GM18861 (cell line): Measurements from ENCODE around the gene FBLN7.
"Not testable (repeated sequence)": the region's sequence is repeated elsewhere in the genome, so short reads cannot be mapped to it uniquely, and the experiment has no call there.

ENCODE experiments used
- ATAC-seq: cut with Tn5 transposase; IDR thresholded peaks from one replicate; pipeline ENCODE4 v1.9.1; 2021; ENCODE audit not compliant: unreplicated experiment

Gene FBLN7, protein sequence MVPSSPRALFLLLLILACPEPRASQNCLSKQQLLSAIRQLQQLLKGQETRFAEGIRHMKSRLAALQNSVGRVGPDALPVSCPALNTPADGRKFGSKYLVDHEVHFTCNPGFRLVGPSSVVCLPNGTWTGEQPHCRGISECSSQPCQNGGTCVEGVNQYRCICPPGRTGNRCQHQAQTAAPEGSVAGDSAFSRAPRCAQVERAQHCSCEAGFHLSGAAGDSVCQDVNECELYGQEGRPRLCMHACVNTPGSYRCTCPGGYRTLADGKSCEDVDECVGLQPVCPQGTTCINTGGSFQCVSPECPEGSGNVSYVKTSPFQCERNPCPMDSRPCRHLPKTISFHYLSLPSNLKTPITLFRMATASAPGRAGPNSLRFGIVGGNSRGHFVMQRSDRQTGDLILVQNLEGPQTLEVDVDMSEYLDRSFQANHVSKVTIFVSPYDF

GRCh38 chr2:112138159-112139032, at the start of gene FBLN7:
FBLN7 (plus strand) TSS chr2:112138385; CDS start chr2:112138656, 271 bp downstream.
- no peak for ATAC-seq

DNA sequence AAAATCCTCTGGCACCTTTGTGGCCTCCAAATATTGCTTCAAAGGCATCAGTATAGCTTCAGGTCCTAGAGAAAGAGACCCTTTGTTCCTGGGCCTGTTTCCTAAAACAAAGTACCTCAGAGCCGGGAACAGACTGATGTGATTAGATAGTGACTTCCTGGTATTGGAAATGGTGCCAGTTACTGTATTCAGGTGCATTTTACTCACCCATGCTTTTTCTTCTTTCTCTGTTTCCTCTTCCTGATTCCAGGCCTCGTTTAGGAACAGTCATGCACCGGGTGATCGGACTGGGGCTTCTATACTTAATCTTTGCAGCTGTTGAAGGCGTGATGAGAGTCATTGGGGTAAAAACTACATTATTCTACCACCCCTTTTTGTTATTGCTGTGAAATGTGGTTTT, 48.8 kb upstream of the FBLN7 start:
- ATAC-seq = no peak

DNA sequence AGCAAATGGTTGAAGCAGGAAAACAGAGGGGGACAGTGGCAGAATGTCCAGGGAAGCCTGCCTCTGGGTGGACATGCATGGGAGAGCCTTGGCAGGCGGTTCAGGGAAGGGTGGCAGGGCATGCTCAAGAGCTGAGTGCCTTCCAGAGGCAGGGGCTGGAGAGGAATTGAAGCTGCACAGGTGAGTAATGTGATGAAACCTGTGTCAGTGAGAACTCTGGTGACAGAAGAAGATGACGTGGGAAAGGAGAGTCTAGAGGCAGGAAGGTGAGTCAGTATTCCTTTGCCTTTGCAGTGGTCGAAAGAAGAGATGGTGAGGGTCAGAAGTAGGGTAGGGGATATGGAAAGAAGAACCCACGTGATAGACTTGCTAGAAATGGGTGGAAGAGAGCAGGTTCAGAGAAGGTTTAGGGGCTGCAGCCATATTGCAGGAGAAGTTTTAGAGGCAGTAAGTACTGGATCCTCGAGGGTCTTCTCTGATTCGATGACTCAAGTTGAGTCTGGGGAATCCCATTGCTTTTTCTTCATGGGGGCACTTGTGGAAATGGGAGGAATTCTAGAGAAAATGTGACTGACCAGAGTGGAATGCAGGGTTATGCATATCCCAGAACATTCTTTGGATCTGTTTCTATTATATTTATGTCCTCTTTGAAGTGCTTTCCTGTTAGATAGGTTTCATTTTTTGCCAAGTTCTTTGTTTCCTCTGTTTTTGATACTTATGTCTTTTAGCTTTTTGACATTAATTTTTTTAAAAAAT, 45.7 kb upstream of the FBLN7 start:
- ATAC-seq = no peak

- no peak for ATAC-seq
These were observed 45.0 kb upstream of the FBLN7 start for GRCh38 chr2:112093216-112093615.

- no peak for ATAC-seq
These were observed 42.5 kb upstream of the FBLN7 start for GRCh38 chr2:112095681-112096080.

- ATAC-seq = no peak
These were observed 42.1 kb upstream of the FBLN7 start for GRCh38 chr2:112096098-112096497.

- no peak for ATAC-seq
These were observed 29.9 kb upstream of the FBLN7 start for GRCh38 chr2:112108178-112108832.

DNA sequence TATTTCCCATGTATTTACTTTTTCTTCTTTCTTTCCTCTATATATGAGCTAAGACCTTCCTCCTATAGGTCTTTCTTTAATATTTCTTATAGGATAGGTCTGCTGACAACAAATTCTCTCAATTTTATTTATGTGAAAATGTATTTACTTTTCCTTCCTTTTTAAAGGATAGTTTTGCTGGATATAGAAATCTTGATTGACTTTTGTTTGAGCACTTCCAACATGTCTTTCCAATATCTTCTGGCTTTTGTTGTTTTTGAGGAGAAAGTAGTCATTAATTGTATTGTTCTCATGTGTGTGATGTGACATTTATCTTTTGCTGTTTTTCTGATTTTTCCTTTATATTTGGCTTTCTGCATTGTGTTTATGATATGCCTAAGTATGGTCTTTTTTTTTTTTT, 28.9 kb upstream of the FBLN7 start:
- no peak for ATAC-seq

DNA sequence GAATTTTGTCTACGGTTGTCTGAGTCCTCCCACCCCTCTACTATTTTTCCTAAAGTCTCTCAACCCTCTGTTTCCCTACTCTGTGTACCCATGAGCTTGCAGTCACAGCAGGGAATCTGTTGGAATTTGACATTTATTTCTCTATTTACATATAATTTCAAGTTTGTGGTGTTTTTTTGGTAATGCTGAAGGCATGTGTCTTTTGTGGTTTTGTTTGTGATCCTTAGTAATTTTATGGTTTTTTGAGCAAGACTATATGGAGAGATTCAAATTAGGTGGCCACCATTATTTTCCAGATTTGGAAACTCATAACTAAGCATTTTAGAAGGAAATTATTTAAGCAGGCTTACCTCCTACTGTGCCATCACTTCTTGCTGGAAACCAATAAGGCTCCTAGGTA, 27.2 kb upstream of the FBLN7 start:
- no peak for ATAC-seq

DNA sequence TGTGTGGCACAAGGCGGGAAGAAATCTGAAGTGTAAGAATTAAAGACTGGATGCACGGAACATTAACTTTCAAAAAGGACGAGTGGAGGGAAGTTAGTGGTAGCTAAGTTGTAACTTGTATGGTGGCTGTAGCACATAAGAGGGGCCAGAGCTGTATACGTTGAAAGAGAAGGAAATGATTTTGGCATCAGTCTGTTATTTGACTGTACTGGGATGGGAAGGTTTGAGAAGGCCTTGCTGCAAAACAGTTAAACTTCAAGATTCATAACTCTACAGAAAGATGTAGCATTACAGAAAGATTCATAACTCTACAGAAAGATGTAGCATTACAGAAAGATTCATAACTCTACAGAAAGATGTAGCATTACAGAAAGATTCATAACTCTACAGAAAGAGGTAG, 24.8 kb upstream of the FBLN7 start:
- not testable (repeated sequence) for ATAC-seq

- no peak for ATAC-seq
These were observed 20.0 kb upstream of the FBLN7 start for GRCh38 chr2:112118148-112118547.

- ATAC-seq = no peak
These were observed 16.4 kb upstream of the FBLN7 start for GRCh38 chr2:112121682-112122254.

DNA sequence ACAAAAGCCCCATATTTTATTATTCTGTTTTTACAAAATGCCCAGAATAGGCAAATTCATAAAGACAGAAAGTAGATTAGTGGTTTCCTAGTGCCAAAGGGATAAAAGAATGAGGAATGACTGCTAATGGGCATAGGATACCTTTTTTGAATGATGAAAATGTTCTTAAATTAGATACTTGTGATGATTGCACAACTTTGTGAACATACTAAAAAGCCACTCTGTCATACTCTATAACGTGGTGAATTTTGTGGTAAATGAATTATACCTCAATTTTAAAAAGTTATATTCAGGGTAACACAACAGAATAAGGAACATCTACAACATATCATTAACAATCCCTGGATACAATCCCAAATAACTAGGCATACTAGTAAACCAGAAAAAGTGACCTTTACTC, 9.1 kb upstream of the FBLN7 start:
- ATAC-seq = no peak

GRCh38 chr2:112133344-112133743, 4.8 kb upstream of the FBLN7 start:
- ATAC-seq = no peak

GRCh38 chr2:112134120-112134519, 4.1 kb upstream of the FBLN7 start:
- ATAC-seq = no peak

DNA sequence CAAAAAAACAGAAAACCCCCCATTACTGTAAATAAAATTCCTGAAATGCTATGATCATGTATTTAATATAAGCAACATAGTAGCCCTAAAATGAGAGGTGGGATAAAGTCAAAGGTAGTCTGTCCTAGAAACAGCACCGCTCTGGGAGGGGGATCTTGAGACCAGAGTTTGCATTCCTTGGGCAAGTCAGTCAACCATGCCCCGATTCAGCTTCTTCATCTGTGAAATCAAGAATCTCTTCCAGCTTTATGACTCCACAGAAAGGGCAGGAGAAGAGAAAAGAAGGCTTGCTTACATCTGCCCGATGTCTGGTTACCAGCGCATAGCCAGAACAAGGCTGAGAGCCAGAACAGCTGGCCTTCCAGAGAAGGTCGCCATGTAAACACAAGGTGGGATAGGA, 2.1 kb upstream of the FBLN7 start:
- no peak for ATAC-seq

DNA sequence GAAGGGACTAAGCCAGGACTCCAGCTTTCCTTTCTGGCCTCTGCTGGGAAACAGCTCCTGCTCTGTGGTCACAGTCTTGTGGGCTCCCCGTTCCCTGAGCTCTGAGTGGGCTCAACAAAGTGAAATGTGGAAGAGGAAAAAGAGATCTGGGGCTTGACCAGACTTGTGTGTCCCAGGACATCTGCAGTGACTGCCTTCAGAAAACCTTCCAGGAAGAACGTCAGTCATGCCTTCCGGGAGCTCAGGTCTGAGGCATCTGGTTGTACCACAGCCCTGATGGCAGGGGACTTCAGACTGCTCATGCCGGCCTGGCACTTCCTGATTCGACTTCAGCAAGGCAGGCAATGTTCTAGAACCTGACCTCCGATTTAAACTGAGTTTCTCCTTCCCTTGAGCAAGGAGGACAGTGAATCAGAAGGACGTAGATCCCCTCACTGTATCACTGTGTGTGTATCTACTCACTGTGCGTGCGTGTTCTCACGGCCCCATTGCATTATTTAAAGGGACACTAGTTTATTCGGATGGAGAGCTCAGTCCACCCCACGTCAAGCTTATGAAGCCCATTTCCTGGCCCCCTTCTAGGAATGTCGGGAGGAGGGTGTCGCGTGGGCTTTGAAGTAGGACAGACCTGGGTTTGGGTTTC, 548 bp upstream of the FBLN7 start:
- no peak for ATAC-seq

GRCh38 chr2:112139033-112139614, 939 bp downstream of the FBLN7 start:
- not testable (repeated sequence) for ATAC-seq

- ATAC-seq = not testable (repeated sequence)
These were observed 1.5 kb downstream of the FBLN7 start for GRCh38 chr2:112139661-112140204.
